NCI-H146 (cell line): ENCODE measurements around the gene NBEA.

Source experiments
- DNase-seq: peaks from one replicate; lab custom pipeline; 2025; lab: John Stamatoyannopoulos, UW

The NBEA gene

GRCh38 chr13:35594096-35594495, 652.0 kb downstream of the NBEA start:
- DNase-seq = no peak

DNA sequence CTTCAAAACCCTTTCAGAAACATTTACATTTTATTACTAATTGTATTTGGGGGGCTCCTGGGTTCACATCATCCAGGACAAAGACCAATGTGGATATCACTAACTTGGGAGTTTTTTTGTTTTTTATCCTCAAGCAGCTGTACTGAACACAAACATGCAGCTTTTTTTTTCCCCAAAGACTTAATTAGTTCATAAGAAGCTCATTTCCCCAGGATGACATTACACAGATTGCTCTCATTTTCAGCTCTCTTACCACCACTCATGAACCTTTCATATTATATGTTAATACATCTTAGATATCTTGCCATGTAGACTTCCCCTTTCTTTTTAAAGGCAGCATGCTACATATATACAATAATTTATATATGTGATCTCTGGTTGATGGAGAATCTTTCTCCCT, 653.1 kb downstream of the NBEA start:
- no peak for DNase-seq

DNA sequence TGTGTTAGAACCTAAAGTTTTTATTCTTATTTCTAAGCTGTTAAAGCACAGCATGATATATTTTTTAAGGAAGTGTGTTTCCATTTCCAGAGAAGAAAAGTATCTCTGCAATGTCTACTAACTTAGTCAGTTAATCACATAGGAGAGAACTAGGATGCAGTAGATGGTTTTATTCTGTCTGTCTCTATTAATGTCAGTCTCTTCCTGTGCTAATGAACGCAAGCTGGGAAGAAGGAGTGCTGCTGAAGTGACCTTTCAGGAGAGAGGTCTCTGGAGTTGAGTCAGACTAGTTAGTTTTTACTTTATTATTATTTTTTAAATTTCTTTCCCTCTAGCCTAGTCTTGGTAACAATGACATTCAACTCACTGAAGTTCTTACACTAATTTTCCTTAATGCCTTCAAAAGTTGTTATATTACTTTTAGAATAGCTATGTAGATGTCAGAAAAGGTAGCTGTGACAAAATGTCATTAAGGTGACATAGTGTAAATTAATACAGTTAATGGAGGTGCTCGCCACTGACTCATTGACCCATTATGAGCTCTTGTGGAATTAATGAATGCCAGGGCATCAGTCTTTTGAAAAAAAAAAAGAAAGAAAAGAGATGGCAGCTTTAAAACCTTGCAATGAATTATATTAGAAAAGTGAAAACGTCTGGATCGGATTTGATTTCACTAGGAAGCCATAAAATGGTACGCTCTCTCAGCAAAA, 654.4 kb downstream of the NBEA start:
- no peak for DNase-seq

DNA sequence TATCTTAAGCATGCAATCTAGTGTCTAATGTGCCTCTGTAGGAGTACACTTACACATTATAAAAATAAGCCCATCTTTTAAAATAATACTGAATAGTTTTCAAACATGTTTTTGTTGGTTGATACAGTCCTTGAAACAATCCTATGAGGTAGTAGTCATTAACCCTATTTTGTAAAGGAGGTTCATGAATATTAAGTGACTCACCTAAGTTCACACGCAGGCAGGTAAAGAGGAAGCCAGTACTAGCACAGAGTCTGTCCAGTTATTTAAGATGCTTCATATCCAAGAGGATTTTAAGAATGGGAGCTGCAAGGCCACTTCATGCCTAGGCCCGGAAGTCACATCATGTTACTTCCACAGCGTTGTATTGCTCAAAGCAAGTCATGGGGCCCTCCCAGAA, 655.4 kb downstream of the NBEA start:
- DNase-seq = no peak

GRCh38 chr13:35598233-35598632, 656.2 kb downstream of the NBEA start:
- DNase-seq = no peak

- no peak for DNase-seq
These were observed 656.8 kb downstream of the NBEA start for GRCh38 chr13:35598790-35599369.

GRCh38 chr13:35599384-35599783, 657.3 kb downstream of the NBEA start:
- DNase-seq = no peak

- DNase-seq = no peak
These were observed 658.1 kb downstream of the NBEA start for GRCh38 chr13:35600137-35600536.

- no peak for DNase-seq
These were observed 661.7 kb downstream of the NBEA start for GRCh38 chr13:35603593-35604285.

DNA sequence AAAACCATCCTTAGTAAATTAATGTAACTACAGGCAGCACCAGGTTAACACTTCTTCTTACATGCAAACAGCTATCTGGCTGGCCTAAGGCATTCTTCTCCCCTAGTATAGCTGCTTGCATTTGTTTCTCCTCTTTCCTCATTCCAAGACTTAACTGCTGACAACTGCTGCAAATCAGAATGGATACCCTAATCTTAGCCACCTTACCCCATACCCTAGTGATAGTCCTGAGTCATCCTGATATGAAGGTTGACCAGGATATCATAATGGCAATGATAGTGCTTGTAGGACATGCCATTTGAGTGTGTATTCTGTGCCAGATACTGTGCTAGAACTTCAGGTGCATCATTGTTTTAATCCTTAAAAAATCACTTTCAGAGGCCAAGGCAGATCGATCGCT, 672.6 kb downstream of the NBEA start:
- no peak for DNase-seq

DNA sequence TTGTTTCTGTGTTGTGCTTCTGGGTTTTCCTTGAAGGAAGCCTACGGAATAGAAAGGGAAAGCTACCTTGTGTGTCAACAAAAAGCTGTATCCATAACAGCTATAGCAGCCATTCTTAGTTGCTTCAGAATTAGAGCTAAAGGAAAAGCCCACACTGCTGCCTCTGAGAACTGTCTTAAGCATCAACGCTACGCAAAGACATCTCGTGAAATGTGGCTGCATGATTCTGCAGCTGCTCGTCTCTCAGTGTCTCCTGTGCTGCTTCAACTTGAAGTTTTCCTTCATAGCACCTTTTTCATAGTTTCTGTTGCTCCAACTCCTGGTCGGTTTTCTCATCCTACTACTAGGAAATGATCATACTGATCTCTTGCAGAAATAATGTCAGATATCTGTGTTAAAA, 675.4 kb downstream of the NBEA start:
- DNase-seq = no peak

- DNase-seq = no peak
These were observed 676.6 kb downstream of the NBEA start for GRCh38 chr13:35618565-35619083.

GRCh38 chr13:35621989-35622388, 679.9 kb downstream of the NBEA start:
- peak; percentile 39 for DNase-seq

DNA sequence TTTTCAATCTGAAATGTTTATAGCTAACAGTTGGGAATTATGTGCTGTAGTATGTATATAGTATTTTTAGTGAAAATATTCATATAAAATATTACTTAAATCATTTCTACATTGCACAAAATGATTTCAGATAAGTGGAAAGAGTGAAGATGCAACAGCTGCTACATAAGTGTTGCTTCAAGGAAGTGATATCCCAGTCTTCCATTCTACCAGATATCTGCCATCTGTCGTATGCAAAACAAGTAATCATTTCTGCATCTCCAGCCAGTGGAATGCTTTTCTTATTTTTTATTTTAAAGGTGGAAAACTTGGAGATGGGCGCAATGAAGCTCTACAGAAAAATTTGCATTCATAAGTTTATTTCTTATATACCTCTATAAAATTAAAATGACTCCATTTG, 687.0 kb downstream of the NBEA start:
- DNase-seq = no peak

- peak; percentile 72 for DNase-seq
These were observed 688.6 kb downstream of the NBEA start for GRCh38 chr13:35630551-35631275.

GRCh38 chr13:35631666-35632065, 689.6 kb downstream of the NBEA start:
- no peak for DNase-seq

DNA sequence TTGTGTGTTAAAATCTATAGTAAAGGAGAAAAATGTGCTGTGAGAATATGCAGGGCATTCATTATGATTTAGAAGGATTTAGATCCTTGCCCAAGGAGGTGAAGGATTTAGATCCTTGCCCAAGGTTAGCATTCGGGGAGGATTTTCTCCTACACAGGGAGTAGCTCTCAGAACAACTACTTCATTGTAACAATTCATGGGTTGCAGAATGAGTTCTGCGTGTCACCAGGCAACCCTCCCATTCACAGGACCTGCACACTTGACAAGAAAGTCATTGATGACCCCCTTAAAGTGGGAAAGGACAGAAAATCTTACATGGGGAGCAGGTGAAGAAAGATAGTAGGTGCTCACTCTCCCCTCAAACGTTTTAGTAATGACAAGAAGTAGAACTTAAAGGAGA, 701.6 kb downstream of the NBEA start:
- no peak for DNase-seq

GRCh38 chr13:35646056-35646774, 704.1 kb downstream of the NBEA start:
- no peak for DNase-seq

DNA sequence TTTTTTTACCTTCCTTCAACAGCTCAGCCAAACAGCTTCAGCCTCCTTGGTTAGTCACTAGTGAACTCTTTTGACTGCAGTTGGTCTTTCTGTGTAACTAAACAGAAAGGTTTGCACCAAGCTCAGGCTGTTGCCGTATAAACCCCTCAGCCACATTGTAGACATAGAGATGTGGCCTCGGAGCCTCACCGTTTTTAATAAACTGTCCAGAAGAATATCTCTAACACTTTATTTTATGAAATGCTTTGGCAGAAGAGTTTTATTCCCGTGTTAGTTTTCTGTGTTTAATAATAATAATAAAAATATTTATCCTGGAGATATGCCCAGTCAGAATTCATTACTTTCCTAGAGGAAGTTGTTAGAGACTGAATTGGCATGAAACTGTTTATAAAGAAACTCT, 706.1 kb downstream of the NBEA start:
- DNase-seq = no peak

GRCh38 chr13:35649162-35649561, 707.1 kb downstream of the NBEA start:
- DNase-seq = no peak

GRCh38 chr13:35659796-35660195, 717.7 kb downstream of the NBEA start:
- DNase-seq = no peak

DNA sequence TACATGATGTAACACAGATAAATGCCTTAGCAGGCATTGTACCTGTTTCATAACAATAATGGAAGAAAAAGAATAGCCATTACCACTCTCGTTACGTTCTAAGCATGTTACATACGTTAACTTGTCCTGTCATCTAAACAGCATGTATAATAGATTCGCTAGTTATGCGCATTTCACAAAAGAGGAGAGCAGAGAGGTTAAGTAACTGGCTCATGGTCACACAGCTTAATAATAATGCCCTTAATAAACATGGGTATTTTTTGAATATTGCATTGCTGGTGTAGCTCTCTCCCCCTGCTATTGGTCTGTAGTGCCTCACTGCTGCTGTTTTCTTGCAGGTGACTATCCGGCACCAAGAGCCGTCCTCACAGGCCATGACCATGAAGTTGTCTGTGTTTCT, 722.7 kb downstream of the NBEA start:
- DNase-seq = no peak
